Thyroid gland (tissue), 4 donors: ENCODE measurements around the gene DGAT2. TPM values are rescaled to one million over a fixed set of nuclear protein-coding genes. Genes with fewer than 3 reads are reported as not detected.
A peak's percentile ranks its signal among the peaks of the same experiment; 100 is the strongest.
"Not testable (repeated sequence)": the region's sequence is repeated elsewhere in the genome, so short reads cannot be mapped to it uniquely, and the experiment has no call there.

Experiments
- DNase-seq, 2 donors: peaks; one replicate each; pipeline ENCODE4 v3.0.0-alpha.2; 2019
- H3K27ac ChIP-seq, 3 donors: fragments of 200-600 bp; sonication (generic); 1 replicate in 2 of 3; 2 replicates in 1 of 3; pipeline ENCODE4 v1.5.1; 2016 to 2019; ENCODE audit warnings: mild to moderate bottlenecking in 1 of 3, moderate library complexity in 1 of 3
- H3K27me3 ChIP-seq: fragments of 200-600 bp; sonication (generic); one replicate; pipeline ENCODE4 v1.5.1; 2019
- H3K36me3 ChIP-seq, 2 donors: fragments of 200-600 bp; sonication (generic); one replicate each; pipeline ENCODE4 v1.5.1; 2016 to 2019
- H3K4me1 ChIP-seq, 2 donors: fragments of 200-600 bp; sonication (generic); one replicate each; pipeline ENCODE4 v1.5.1; 2017 to 2019
- H3K4me3 ChIP-seq, 3 donors: fragments of 200-600 bp; sonication (generic); replicated peaks in 1 of 3; 1 replicate in 2 of 3; 2 replicates in 1 of 3; pipeline ENCODE4 v1.5.1; 2016; ENCODE audit warnings: mild to moderate bottlenecking in 1 of 3
- H3K9me3 ChIP-seq: fragments of 200-600 bp; sonication (generic); one replicate; pipeline ENCODE4 v1.5.1; 2017
- POLR2A ChIP-seq, 2 donors: fragments of 450-650 bp; IDR thresholded peaks; one replicate each; pipeline ENCODE4 v1.6.1; 2017; ENCODE audit warnings: antibody characterized with exemption in 2 of 2, mild to moderate bottlenecking in 2 of 2, moderate library complexity in 1 of 2
- WGBS, 2 donors: methylation state at CpG; one replicate each; pipeline ENCODE4 v1.1.5; 2017; 5-methylcytosine and 5-hydroxymethylcytosine counted together
- intact Hi-C: fragments of 100-400 bp; cut with DNase I; formaldehyde crosslinking; loops from one replicate; pipeline ENCODE4 v1.15.1; 2023
- total RNA-seq, 4 donors: library from RNA; depleted of rRNA; stranded (reverse); fragments of >200 nt; gene quantifications; one replicate each; pipeline ENCODE4 v1.2.3, GENCODE V29; 2016
- TF ChIP-seq, protein P1 (sequence below), 6 experiments: fragments of 200-600 bp in 3 of 6; fragments of 450-650 bp in 3 of 6; sonication (generic) in 3 of 6; IDR thresholded peaks; one replicate each; pipeline ENCODE4 v1.5.1; 2016 to 2019; ENCODE audit warnings: antibody characterized with exemption in 6 of 6, mild to moderate bottlenecking in 2 of 6, inconsistent platforms in 1 of 6, moderate library complexity in 1 of 6

DGAT2 gene
- total RNA-seq, 4 donors from 2014 or later = 9.9 to 20.7 (median 16.3) TPM

DNA sequence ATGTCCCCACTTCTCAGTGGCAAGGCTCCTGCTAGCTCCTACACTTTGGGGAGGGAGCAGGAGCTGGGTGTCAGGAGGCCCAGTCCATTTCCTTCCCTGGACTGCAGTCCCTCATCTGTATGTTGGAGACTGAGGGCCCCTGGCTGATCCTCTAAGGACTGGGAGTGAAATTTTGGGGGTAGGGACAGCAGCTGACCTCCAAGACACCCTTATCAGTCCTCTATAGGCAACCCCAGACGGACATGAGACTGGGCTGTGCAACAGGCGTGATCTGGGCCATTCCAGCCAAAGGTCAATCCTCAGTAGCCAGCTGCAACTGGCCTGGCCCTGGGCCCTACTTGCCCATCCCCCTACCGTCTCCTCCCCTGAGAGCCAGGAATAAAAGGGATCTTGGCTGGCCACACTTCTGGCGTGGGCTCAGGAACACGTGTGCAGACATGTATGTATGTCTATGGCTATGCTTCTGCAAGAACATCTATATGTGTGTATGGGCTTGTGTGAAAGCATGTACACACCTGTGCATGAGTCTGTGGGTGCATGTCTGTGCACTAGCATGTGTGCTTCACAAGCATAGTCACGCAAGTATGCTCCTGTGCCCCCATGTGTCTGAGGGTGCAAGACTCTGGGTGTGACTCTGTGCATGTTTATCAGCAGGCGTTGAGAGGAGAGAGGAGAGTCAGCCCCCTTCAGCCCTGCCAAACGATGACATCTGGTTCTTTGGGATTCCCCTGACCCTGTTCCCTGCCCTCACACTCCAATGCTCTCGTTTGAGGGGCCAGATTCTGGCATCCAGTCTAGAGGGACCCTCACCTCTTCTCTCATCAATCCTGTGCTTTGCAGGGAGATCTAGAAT is 24.6 kb upstream of the DGAT2 start:
- intact Hi-C loops = no loop called here
- WGBS, 2 donors = 69 to 84% methylated on average over 4 to 8 of the region's 9 CpGs
- Histone ChIP-seq H3K4me1 (no peaks in the 10 kb centered on the region), H3K27ac (no peak overlapping the region), H3K36me3 (no peaks in the 10 kb centered on the region), H3K9me3 (no peaks in the 10 kb centered on the region), H3K4me3 (no peak overlapping the region), H3K27me3 (no peaks in the 10 kb centered on the region)
- DNase-seq = no peak
- TF ChIP-seq POLR2A (IDR thresholded peaks at IDR 0.05) = no peak
- TF ChIP-seq, protein P1, sequence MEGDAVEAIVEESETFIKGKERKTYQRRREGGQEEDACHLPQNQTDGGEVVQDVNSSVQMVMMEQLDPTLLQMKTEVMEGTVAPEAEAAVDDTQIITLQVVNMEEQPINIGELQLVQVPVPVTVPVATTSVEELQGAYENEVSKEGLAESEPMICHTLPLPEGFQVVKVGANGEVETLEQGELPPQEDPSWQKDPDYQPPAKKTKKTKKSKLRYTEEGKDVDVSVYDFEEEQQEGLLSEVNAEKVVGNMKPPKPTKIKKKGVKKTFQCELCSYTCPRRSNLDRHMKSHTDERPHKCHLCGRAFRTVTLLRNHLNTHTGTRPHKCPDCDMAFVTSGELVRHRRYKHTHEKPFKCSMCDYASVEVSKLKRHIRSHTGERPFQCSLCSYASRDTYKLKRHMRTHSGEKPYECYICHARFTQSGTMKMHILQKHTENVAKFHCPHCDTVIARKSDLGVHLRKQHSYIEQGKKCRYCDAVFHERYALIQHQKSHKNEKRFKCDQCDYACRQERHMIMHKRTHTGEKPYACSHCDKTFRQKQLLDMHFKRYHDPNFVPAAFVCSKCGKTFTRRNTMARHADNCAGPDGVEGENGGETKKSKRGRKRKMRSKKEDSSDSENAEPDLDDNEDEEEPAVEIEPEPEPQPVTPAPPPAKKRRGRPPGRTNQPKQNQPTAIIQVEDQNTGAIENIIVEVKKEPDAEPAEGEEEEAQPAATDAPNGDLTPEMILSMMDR (IDR thresholded peaks at IDR 0.05) = no peak

DNA sequence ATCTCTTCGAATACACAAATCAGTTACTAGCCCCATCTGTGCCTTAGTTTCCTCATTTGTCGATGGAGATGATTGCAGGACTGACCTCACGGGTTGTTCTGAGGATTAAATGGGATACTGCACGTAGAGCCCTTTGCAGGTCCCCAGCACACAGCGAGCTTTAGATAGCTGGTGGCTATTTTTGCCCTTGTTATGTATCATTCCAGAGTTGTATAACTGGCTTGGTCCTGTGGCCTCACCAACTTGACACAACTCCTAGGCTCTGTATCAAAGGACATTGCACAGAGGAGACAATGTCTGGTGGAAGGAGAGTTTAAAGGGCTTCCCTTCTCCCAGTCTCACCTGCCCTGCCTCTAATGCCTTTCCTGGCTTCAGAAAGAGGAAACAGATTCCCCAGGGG is 22.8 kb upstream of the DGAT2 start:
- no peak overlapping the region for H3K27ac ChIP-seq
- DNase-seq = no peak
- no peak overlapping the region for H3K4me3 ChIP-seq
- no peaks in the 10 kb centered on the region for H3K9me3 ChIP-seq
- no peaks in the 10 kb centered on the region for H3K4me1 ChIP-seq
- intact Hi-C loops = no loop called here
- no peak for TF ChIP-seq POLR2A (IDR thresholded peaks at IDR 0.05)
- TF ChIP-seq, protein P1 (IDR thresholded peaks at IDR 0.05) = no peak
- H3K36me3 ChIP-seq = no peaks in the 10 kb centered on the region
- no peaks in the 10 kb centered on the region for H3K27me3 ChIP-seq
- WGBS, 2 donors = 91 to 92% methylated on average over 5 of the region's 5 CpGs

DNA sequence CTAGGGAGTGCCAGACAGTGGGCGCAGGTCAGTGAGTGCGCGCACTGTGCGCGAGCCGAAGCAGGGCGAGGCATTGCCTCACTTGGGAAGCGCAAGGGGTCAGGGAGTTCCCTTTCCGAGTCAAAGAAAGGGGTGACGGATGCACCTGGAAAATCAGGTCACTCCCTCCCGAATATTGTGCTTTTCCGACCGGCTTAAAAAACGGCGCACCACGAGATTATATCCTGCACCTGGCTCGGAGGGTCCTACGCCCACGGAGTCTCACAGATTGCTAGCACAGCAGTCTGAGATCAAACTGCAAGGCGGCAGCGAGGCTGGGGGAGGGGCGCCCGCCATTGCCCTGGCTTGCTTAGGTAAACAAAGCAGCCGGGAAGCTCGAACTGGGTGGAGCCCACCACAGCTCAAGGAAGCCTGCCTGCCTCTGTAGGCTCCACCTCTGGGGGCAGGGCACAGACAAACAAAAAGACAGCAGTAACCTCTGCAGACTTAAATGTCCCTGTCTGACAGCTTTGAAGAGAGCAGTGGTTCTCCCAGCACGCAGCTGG is 19.8 kb upstream of the DGAT2 start:
- H3K4me1 ChIP-seq, H3K36me3 ChIP-seq, intact Hi-C loops, H3K4me3 ChIP-seq, H3K9me3 ChIP-seq, H3K27ac ChIP-seq, DNase-seq, H3K27me3 ChIP-seq: not testable (repeated sequence)
- 60 to 81% methylated on average over 11 to 13 of the region's 26 CpGs for WGBS, 2 donors

GRCh38 chr11:75754933-75755332 is 13.6 kb upstream of the DGAT2 start:
- intact Hi-C loops, H3K4me1 ChIP-seq, H3K27ac ChIP-seq, H3K4me3 ChIP-seq, H3K27me3 ChIP-seq, H3K9me3 ChIP-seq, DNase-seq, H3K36me3 ChIP-seq: not testable (repeated sequence)

GRCh38 chr11:75757651-75758050 is 10.9 kb upstream of the DGAT2 start:
- no peak overlapping the region for H3K4me3 ChIP-seq
- no peaks in the 10 kb centered on the region for H3K36me3 ChIP-seq
- H3K9me3 ChIP-seq = no peaks in the 10 kb centered on the region
- intact Hi-C loops = no loop called here
- no peak for TF ChIP-seq POLR2A (IDR thresholded peaks at IDR 0.05)
- TF ChIP-seq, protein P1 (IDR thresholded peaks at IDR 0.05) = no peak
- peaks cover 15 to 18% of the 10 kb centered on the region in 2 donors for H3K4me1 ChIP-seq
- no peaks in the 10 kb centered on the region for H3K27me3 ChIP-seq
- WGBS, 2 donors = 80 to 89% methylated on average over 2 of the region's 2 CpGs
- no peak overlapping the region for H3K27ac ChIP-seq
- no peak for DNase-seq

- peak overlapping the region in 1 of 3 donors; percentile 53 for H3K27ac ChIP-seq
- no peaks in the 10 kb centered on the region for H3K27me3 ChIP-seq
- no peak for TF ChIP-seq POLR2A (IDR thresholded peaks at IDR 0.05)
- TF ChIP-seq, protein P1 (IDR thresholded peaks at IDR 0.05) = no peak
- intact Hi-C loops = loop anchor here (10.0 kb wide), 1 partner anchor 215 kb away; no protein-coding TSS in a partner anchor
- peaks cover 30 to 34% of the 10 kb centered on the region in 2 donors for H3K4me1 ChIP-seq
- no peak for DNase-seq
- no peaks in the 10 kb centered on the region for H3K9me3 ChIP-seq
- 82 to 87% methylated on average over 4 of the region's 4 CpGs for WGBS, 2 donors
- H3K36me3 ChIP-seq = no peaks in the 10 kb centered on the region
- H3K4me3 ChIP-seq = no peak overlapping the region
Observed at GRCh38 chr11:75759832-75760231, 8.7 kb upstream of the DGAT2 start.
